GM19324 (cell line): ENCODE results near the gene MAP2.

Source experiments
- ATAC-seq: cut with Tn5 transposase; IDR thresholded peaks from one replicate; pipeline ENCODE4 v1.9.1; 2021; ENCODE audit warnings: mild to moderate bottlenecking, moderate library complexity; ENCODE audit not compliant: unreplicated experiment, low FRiP score

Gene MAP2

DNA sequence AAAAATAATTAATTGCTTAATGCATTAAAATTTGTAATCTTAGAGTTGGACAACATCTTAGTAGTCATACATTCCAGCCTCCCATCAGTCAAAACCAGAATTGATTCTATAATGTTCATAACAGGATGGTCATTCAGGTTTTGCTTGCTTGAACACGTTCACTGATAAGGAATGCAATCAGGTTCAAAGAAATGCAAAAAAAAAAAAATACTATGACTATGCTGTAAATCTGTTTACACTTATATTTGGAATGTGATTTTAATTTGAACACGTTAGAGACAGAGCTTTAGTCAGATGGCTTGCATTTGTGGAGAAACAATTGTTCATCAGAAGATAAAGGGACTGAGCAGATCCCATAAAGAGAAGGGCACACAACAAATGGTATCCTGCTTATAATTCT lies 216.5 kb downstream of the MAP2 start:
- no peak for ATAC-seq

GRCh38 chr2:209642146-209642820 lies 218.4 kb downstream of the MAP2 start:
- no peak for ATAC-seq

GRCh38 chr2:209644842-209645241 lies 221.0 kb downstream of the MAP2 start:
- no peak for ATAC-seq

DNA sequence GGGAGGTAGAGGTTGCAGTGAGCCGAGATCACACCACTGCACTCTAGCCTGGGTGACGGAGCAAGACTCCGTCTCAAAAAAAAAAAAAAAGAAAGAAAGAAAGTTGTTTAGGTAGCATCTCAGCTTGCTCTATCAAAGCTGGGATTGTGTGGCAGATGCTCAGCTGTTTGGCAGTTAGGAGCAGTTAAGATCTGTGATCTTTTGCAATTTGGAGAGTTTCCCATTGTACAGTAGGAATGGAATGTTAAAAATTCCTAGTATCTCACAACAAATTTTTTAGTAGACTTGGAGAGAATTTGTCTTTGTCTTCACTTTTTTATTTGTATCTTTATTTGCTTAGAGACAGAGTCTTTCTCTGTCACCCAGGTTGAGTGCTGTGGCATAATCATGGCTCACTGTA lies 224.9 kb downstream of the MAP2 start:
- ATAC-seq = no peak

- ATAC-seq = no peak
Measured at GRCh38 chr2:209653134-209653533, 229.3 kb downstream of the MAP2 start.

- no peak for ATAC-seq
Measured at GRCh38 chr2:209661286-209661894, 237.5 kb downstream of the MAP2 start.

GRCh38 chr2:209662021-209662420 lies 238.2 kb downstream of the MAP2 start:
- no peak for ATAC-seq

DNA sequence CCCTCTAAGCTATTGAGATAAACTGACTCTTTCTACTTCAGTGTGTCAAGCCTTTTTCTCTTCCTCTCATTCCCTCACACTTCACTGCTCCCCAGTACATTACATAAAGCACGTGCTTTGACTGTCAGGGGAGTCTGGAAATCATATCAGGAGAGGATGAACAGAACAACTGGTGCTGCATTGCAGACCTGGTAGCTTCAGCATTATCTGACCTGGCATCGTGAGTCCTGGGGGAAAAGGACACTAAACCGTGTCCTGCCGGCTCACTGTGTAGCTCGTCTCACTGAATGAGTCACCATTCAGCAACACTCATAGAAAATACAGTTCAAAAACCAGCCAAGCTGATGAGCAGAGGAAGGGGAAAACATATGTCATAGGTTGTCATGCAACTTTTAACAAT lies 239.3 kb downstream of the MAP2 start:
- ATAC-seq = no peak

GRCh38 chr2:209663656-209664055 lies 239.8 kb downstream of the MAP2 start:
- ATAC-seq = no peak

DNA sequence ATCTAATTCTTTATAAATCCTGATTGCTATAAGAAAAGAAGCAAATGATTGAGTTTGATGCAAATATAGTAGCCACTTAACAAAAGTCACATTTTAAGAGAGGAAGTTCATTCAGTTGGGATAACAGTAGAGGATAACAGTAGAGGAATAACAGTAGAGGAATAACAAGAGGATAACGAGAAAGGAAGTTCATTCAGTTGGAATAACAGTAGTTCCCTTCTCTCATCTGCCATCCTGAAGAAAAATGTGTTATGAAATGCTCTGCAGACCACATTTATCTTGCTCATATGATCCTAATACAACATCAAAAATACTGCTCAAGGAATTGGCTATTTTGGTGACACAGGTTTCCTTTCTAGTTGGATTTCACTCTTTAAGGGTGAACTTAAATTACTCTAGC lies 242.4 kb downstream of the MAP2 start:
- no peak for ATAC-seq

GRCh38 chr2:209671020-209671680 lies 247.3 kb downstream of the MAP2 start:
- no peak for ATAC-seq

- no peak for ATAC-seq
Measured at GRCh38 chr2:209673811-209674210, 250.0 kb downstream of the MAP2 start.

DNA sequence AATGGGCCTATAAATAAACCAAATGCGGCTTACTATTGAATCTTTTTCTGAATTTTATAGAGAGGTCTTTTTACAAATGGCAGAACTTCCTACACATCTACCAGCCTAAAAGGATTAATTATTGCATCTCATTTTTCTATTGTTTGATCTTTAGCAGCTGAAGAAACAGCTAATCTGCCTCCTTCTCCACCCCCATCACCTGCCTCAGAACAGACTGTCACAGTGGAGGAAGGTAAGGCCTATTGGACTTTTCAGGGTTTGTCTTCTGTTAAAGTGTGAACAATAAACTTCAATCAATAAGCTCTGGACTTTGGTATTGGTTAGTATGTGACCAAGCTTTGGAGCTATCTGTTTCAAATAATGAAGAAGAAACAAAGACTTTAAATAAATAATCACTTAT lies 256.7 kb downstream of the MAP2 start:
- ATAC-seq = no peak

- ATAC-seq = no peak
Measured at GRCh38 chr2:209681201-209681735, 257.4 kb downstream of the MAP2 start.

DNA sequence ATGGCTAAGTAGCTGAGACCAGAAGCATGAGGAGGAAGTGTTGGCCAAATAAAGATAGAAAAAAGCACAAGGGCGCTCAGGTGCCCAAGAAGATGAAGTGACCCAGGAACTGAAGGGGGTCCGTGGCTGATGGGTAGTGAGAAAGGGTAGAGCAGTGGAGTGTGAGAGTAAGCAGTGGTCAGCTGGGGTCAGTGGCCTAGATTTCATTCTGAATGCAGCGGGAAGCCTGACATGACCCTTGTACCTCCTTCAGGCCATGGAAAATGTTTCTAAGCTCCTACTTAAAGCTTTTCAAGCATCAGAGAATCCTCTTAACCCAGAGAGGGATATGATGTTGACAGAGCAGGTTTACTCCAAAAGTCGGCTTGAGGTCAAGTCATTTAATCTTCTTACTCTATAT lies 258.8 kb downstream of the MAP2 start:
- ATAC-seq = no peak

DNA sequence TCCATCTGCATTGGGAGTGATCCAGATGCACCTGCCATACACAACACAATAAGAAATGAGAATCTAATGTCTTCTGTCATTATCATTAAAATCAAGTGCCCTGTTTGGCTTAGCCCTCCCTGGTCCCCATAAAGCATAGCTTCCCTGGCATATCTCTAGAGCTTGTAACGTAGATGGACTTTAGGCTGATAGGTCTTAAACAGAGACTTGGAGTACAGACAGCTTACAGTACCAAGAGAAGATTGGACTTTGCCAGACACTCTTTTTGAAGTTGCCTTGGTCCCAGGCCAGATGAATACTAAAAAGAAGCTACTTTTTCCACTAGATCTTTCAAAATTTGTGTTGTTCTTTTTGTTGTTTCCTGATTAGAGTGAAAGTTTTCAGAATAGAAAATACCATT lies 261.5 kb downstream of the MAP2 start:
- ATAC-seq = no peak

- no peak for ATAC-seq
Measured at GRCh38 chr2:209685963-209686362, 262.1 kb downstream of the MAP2 start.

- no peak for ATAC-seq
Measured at GRCh38 chr2:209686448-209686847, 262.6 kb downstream of the MAP2 start.

- no peak for ATAC-seq
Measured at GRCh38 chr2:209687323-209687969, 263.6 kb downstream of the MAP2 start.

GRCh38 chr2:209688385-209688784 lies 264.5 kb downstream of the MAP2 start:
- ATAC-seq = no peak

GRCh38 chr2:209690029-209690754 lies 266.3 kb downstream of the MAP2 start:
- ATAC-seq = no peak
